ENCODE results near the gene KRTAP1-1.
"Not testable (repeated sequence)": the region's sequence is repeated elsewhere in the genome, so short reads cannot be mapped to it uniquely, and the experiment has no call there.

GRCh38 chr17:41040783-41041571, at the start of gene KRTAP1-1:
- not testable (repeated sequence) for TF ChIP-seq CTCF, POLR2A (IDR thresholded peaks at IDR 0.05)

Measured in testis (tissue), 2 donors.